ENCODE data around the gene ELP4.

ELP4 gene

GRCh38 chr11:31702966-31703365 is 193.4 kb downstream of the ELP4 start:
- Histone ChIP-seq H4K20me1 (no peaks in the 10 kb centered on the region), H3K36me3 (no peaks in the 10 kb centered on the region), H3K4me3 (no peak overlapping the region), H3K27ac (no peak overlapping the region), H3K9me3 (replicated peaks in 1 of 11) (no peaks in the 10 kb centered on the region), H3K9ac (no peak overlapping the region), H3K4me2 (no peak overlapping the region), H3K4me1 (no peaks in the 10 kb centered on the region), H3K27me3 (no peaks in the 10 kb centered on the region)
- TF ChIP-seq Cebpa-rat (IDR thresholded peaks at IDR 0.05): no peak

- no peak for TF ChIP-seq Cebpa-rat (IDR thresholded peaks at IDR 0.05)
- no peak overlapping the region for H3K27ac ChIP-seq
- no peaks in the 10 kb centered on the region for H4K20me1 ChIP-seq
These were observed 196.8 kb downstream of the ELP4 start for GRCh38 chr11:31706357-31706756.

DNA sequence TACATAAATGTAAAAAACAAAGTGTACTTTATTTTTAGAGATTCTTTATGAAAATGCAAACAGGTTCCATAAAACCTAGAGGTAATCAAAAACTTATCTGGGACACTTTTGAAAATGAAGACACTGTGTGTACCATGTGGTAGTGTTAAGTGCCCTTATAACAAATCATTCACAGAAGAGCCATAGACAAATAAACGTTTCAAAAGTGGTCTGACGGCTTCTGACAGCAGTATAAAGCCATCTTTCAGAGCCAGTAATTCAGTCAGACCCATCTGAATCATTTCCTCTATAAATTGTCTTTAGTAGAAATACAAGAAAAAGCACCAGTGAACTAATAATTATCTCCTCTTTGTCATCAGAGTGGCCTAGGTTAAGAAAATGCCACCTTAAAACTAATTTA is 201.6 kb downstream of the ELP4 start:
- Histone ChIP-seq H3K27me3 (no peaks in the 10 kb centered on the region), H4K20me1 (no peaks in the 10 kb centered on the region), H3K4me3 (no peak overlapping the region), H3K27ac (no peak overlapping the region), H3K9me3 (replicated peaks in 1 of 11) (no peaks in the 10 kb centered on the region), H3K9ac (no peak overlapping the region), H3K4me2 (no peak overlapping the region), H3K36me3 (no peaks in the 10 kb centered on the region), H3K4me1 (no peaks in the 10 kb centered on the region)
- no peak for TF ChIP-seq Cebpa-rat (IDR thresholded peaks at IDR 0.05)

More at GRCh38 chr11:31706357-31706756, 196.8 kb downstream of the ELP4 start:
- H3K4me1 ChIP-seq: no peaks in the 10 kb centered on the region
- no peaks in the 10 kb centered on the region for H3K9me3 ChIP-seq (replicated peaks in 1 of 11)
- no peak overlapping the region for H3K9ac ChIP-seq
- no peak overlapping the region for H3K4me2 ChIP-seq
- H3K4me3 ChIP-seq: no peak overlapping the region
- H3K36me3 ChIP-seq: no peaks in the 10 kb centered on the region
- no peaks in the 10 kb centered on the region for H3K27me3 ChIP-seq

GRCh38 chr11:31712851-31713250 is 203.3 kb downstream of the ELP4 start:
- Histone ChIP-seq H3K4me1 (no peaks in the 10 kb centered on the region), H3K27me3 (no peaks in the 10 kb centered on the region), H3K36me3 (no peaks in the 10 kb centered on the region), H3K9me3 (replicated peaks in 1 of 11) (no peaks in the 10 kb centered on the region), H4K20me1 (no peaks in the 10 kb centered on the region), H3K4me2 (no peak overlapping the region), H3K4me3 (no peak overlapping the region), H3K27ac (no peak overlapping the region), H3K9ac (no peak overlapping the region)
- no peak for TF ChIP-seq Cebpa-rat (IDR thresholded peaks at IDR 0.05)

DNA sequence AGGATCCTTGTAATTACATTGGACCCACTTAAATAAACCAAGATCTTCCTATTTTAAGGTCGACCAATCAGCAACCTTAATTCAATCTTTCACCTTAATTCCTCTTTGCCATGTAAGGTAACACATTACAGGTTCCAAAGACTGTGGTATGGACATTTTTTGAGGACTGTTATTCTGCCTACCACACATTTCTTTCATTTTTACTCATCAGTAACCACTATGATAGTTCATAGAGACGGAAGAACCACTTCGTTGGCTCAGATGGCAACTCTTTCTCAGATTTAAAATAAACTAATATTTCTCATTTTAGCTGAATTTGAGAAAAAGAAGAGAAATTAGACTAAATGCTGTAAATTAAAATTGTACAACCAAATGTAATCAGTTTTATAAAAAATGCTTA is 205.3 kb downstream of the ELP4 start:
- Histone ChIP-seq H3K4me2 (no peak overlapping the region), H4K20me1 (no peaks in the 10 kb centered on the region), H3K27ac (no peak overlapping the region)

DNA sequence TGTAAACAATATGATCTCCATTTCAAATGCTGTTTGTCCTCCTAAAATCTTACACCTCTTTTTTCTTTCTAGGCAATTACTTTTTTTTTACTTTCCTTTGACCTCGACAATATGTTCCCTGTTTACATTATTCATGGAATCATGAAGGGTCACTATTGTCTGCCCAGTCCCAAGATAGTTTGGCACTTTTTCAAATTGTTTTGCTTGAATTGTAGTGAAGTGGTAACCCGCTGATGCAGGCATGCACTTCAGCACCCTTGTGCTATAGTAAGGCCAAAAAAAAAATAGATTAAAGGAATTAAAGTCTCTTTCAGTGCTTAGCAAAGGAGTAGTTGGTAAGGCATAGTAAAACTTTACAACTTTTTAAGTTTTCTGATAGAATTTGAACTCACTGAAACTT is 210.7 kb downstream of the ELP4 start:
- H3K9me3 ChIP-seq (replicated peaks in 1 of 11): no peaks in the 10 kb centered on the region
- H3K27ac ChIP-seq: no peak overlapping the region
- H3K4me1 ChIP-seq: peaks cover 0 to 12% (median 8%) of the 10 kb centered on the region in 10 experiments; a peak in 15 of 20 replicates
- no peak overlapping the region for H3K9ac ChIP-seq
- no peak for TF ChIP-seq Cebpa-rat (IDR thresholded peaks at IDR 0.05)
- no peaks in the 10 kb centered on the region for H3K27me3 ChIP-seq
- H3K36me3 ChIP-seq: peaks cover 0 to 5% (median 0%) of the 10 kb centered on the region in 11 experiments; a peak in 3 of 22 replicates
- H4K20me1 ChIP-seq: no peaks in the 10 kb centered on the region
- no peak overlapping the region for H3K4me2 ChIP-seq
- no peak overlapping the region for H3K4me3 ChIP-seq

More for the DNA sequence above, 205.3 kb downstream of the ELP4 start:
- H3K9me3 ChIP-seq (replicated peaks in 1 of 11): no peaks in the 10 kb centered on the region
- H3K36me3 ChIP-seq: no peaks in the 10 kb centered on the region
- no peak for TF ChIP-seq Cebpa-rat (IDR thresholded peaks at IDR 0.05)
- H3K9ac ChIP-seq: no peak overlapping the region
- H3K27me3 ChIP-seq: no peaks in the 10 kb centered on the region
- H3K4me1 ChIP-seq: no peaks in the 10 kb centered on the region
- no peak overlapping the region for H3K4me3 ChIP-seq

DNA sequence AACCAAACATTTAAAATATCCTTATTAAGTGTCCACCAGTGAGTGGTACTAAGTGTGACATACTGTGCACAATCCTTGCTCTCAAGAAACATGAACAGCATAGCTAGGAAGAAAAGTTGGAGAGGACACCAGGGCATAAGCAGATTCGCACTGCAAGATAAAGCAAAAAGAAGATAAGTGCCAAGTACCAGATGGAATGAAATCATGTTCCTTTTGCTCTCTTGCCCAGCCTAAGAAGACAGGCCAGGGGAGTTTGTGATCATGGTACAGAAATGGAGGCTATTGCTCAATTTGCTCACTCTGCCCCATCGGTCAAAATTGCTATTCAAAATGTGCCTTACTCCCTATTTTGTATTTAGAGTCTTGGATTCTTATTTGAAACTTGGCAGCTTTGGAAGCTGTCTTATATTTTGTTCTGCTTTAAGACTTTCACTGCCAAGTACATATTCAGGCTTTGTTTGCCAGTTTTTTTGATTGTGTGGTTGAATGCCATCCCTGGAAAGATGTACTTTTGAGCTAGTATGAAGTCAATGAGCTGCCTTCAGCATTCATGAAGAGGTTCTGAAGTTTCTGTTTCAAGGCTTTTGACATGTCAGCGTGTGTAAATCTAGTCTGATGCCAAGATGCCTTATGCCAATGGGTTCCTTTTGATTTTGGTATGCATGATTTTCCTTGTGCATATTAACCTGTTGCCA is 211.3 kb downstream of the ELP4 start:
- Histone ChIP-seq H3K27ac (no peak overlapping the region), H3K27me3 (no peaks in the 10 kb centered on the region), H3K9ac (no peak overlapping the region), H4K20me1 (no peaks in the 10 kb centered on the region), H3K36me3 (peaks cover 0 to 7% (median 0%) of the 10 kb centered on the region in 11 experiments; a peak in 3 of 22 replicates), H3K4me2 (no peak overlapping the region), H3K4me1 (peaks cover 0 to 12% (median 8%) of the 10 kb centered on the region in 10 experiments; a peak in 15 of 20 replicates), H3K9me3 (replicated peaks in 1 of 11) (no peaks in the 10 kb centered on the region), H3K4me3 (no peak overlapping the region)
- TF ChIP-seq Cebpa-rat (IDR thresholded peaks at IDR 0.05): no peak

GRCh38 chr11:31722754-31723153 is 213.2 kb downstream of the ELP4 start:
- TF ChIP-seq Cebpa-rat (IDR thresholded peaks at IDR 0.05): no peak
- no peak overlapping the region for H3K9ac ChIP-seq
- no peak overlapping the region for H3K4me2 ChIP-seq
- H3K4me1 ChIP-seq: peaks cover 0 to 12% (median 8%) of the 10 kb centered on the region in 10 experiments; a peak in 15 of 20 replicates
- H3K27me3 ChIP-seq: no peaks in the 10 kb centered on the region
- H3K4me3 ChIP-seq: no peak overlapping the region
- H4K20me1 ChIP-seq: no peaks in the 10 kb centered on the region
- peaks cover 0 to 7% (median 0%) of the 10 kb centered on the region in 11 experiments; a peak in 3 of 22 replicates for H3K36me3 ChIP-seq
- H3K27ac ChIP-seq: no peak overlapping the region
- no peaks in the 10 kb centered on the region for H3K9me3 ChIP-seq (replicated peaks in 1 of 11)

- no peak for TF ChIP-seq Cebpa-rat (IDR thresholded peaks at IDR 0.05)
- Histone ChIP-seq H3K27ac (no peak overlapping the region), H3K4me3 (no peak overlapping the region), H3K27me3 (no peaks in the 10 kb centered on the region), H3K9ac (no peak overlapping the region), H3K9me3 (replicated peaks in 1 of 11) (no peaks in the 10 kb centered on the region), H3K36me3 (peaks cover 0 to 7% (median 0%) of the 10 kb centered on the region in 11 experiments; a peak in 3 of 22 replicates), H3K4me1 (peaks cover 0 to 12% (median 8%) of the 10 kb centered on the region in 10 experiments; a peak in 15 of 20 replicates), H4K20me1 (no peaks in the 10 kb centered on the region), H3K4me2 (no peak overlapping the region)
These were observed 215.6 kb downstream of the ELP4 start for GRCh38 chr11:31725176-31725575.

GRCh38 chr11:31728432-31728831 is 218.9 kb downstream of the ELP4 start:
- TF ChIP-seq Cebpa-rat (IDR thresholded peaks at IDR 0.05): no peak
- Histone ChIP-seq H4K20me1 (no peaks in the 10 kb centered on the region), H3K9ac (no peak overlapping the region), H3K4me1 (peaks cover 0 to 12% (median 8%) of the 10 kb centered on the region in 10 experiments; a peak in 15 of 20 replicates), H3K27ac (no peak overlapping the region), H3K4me2 (no peak overlapping the region), H3K27me3 (no peaks in the 10 kb centered on the region), H3K9me3 (replicated peaks in 1 of 11) (peaks cover 4 to 30% (median 17%) of the 10 kb centered on the region in 11 experiments; a peak in 15 of 22 replicates), H3K4me3 (no peak overlapping the region), H3K36me3 (peaks cover 0 to 21% (median 6%) of the 10 kb centered on the region in 11 experiments; a peak in 11 of 22 replicates)
